Neuron (in vitro differentiated cells): ENCODE measurements around the gene NLRX1.
"Not testable (repeated sequence)": the region's sequence is repeated elsewhere in the genome, so short reads cannot be mapped to it uniquely, and the experiment has no call there.

Experiments
- H2AFZ ChIP-seq: one replicate; pipeline ENCODE4 v1.6.1; 2013; ENCODE audit warnings: low read depth, mild to moderate bottlenecking, inconsistent platforms, low read length, moderate library complexity
- H3K27me3 ChIP-seq: one replicate; pipeline ENCODE4 v1.6.1; 2013; ENCODE audit warnings: low read length; ENCODE audit not compliant: insufficient read depth
- H3K36me3 ChIP-seq: one replicate; pipeline ENCODE4 v1.6.1; 2013; ENCODE audit warnings: low read length; ENCODE audit not compliant: insufficient read depth
- H3K4me1 ChIP-seq: one replicate; pipeline ENCODE4 v1.6.1; 2013; ENCODE audit warnings: low read length; ENCODE audit not compliant: insufficient read depth
- H3K4me3 ChIP-seq: 2 replicates; pipeline ENCODE4 v1.5.1; 2013; ENCODE audit warnings: mild to moderate bottlenecking, low read length, moderate library complexity
- H3K9me3 ChIP-seq: one replicate; pipeline ENCODE4 v1.6.1; 2013; ENCODE audit warnings: low read length

NLRX1 gene

DNA sequence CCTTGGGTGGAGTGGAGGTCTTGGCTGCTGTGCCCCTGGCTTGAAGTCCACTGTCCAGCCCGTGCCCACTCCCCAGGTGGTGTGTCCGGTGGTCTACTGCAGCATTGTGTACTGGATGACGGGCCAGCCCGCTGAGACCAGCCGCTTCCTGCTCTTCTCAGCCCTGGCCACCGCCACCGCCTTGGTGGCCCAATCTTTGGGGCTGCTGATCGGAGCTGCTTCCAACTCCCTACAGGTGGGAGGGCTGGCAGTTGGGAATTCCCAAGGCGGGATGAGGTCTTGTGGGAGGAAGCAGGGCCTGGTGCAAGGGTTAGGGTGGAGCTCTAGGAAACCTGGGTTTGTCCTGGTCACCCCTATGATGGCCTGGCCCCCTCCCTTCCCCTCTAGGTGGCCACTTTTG is 8.4 kb upstream of the NLRX1 start:
- H3K27me3 ChIP-seq, result peaks cover 31% of the 10 kb centered on the region
- H3K4me3 ChIP-seq, result no peak overlapping the region
- no peak overlapping the region for H2AFZ ChIP-seq
- no peaks in the 10 kb centered on the region for H3K36me3 ChIP-seq
- no peaks in the 10 kb centered on the region for H3K4me1 ChIP-seq
- no peaks in the 10 kb centered on the region for H3K9me3 ChIP-seq

DNA sequence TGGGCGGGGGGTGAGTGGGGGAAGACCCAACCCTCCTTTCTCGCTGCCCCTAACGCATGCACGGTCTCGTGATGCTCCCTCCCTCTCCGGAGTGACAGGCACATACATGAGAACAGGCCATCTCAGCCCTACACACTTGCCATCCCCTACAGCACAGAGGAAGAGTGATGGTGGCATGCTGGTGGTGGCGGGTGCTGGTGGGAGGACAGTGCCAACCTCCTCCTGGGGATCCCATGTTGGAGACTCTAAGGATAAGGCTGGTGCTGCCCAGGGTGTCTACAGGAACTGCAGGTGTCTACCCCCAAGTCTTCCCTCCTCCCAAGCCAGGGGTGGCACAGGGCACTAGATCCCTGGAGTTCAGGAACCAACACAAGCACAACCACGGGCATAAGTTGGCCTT is 6.7 kb upstream of the NLRX1 start:
- peaks cover 27% of the 10 kb centered on the region for H3K27me3 ChIP-seq
- no peaks in the 10 kb centered on the region for H3K36me3 ChIP-seq
- H3K4me1 ChIP-seq, result no peaks in the 10 kb centered on the region

DNA sequence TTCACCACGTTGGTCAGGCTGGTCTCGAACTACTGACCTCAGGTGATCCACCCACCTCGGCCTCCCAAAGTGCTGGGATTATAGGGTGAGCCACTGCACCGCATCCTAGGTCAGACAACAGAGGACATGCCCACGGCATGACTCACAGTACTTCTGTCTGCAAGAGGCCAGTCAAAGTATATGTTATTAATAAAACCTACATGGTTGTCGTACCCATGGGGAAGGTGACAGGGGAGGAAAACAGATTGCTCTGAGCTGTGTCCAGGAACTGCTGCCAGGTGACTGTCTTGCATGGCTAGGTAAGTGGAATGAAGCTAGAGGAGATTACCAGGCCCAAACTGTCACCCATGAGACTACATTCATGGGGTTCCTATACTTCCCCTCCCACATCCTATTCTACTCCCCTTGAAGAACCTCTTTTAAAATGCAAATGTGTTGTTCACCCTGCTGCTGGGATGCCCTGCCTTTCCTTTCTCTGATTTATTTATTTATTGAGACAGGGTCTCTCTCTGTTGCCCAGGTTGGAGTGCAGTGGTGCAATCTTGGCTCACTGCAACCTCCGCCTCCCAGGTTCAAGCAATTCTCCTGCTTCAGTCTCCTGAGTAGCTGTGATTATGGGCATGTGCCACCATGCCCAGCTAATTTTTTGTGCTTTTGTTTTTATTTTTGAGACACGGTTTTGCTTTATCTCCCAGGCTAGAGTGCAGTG is 2.0 kb upstream of the NLRX1 start:
- no peaks in the 10 kb centered on the region for H3K4me1 ChIP-seq
- peaks cover 17% of the 10 kb centered on the region for H3K27me3 ChIP-seq
- H3K9me3 ChIP-seq, result no peaks in the 10 kb centered on the region
- H2AFZ ChIP-seq, result no peak overlapping the region
- H3K36me3 ChIP-seq, result no peaks in the 10 kb centered on the region
- H3K4me3 ChIP-seq, result no peak overlapping the region

More for the DNA sequence above, 6.7 kb upstream of the NLRX1 start:
- Histone ChIP-seq H2AFZ (no peak overlapping the region), H3K9me3 (no peaks in the 10 kb centered on the region), H3K4me3 (no peak overlapping the region)

DNA sequence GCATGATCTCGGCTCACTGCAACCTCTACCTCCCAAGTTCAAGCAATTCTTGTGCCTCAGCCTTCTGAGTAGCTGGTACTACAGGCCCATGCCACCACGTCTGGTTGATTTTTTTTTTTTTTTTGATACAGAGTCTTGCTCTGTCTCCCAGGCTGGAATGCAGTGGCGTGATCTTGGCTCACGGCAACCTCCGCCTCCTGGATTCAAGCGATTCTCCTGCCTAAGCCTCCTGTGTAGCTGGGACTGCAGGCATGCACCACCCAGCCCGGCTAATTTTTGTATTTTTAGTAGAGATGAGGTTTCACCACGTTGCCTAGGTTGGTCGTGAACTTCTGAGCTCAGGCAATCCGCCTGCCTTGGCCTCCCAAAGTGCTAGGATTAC is 1.5 kb upstream of the NLRX1 start:
- not testable (repeated sequence) for H3K9me3 ChIP-seq, H2AFZ ChIP-seq, H3K4me1 ChIP-seq, H3K36me3 ChIP-seq, H3K4me3 ChIP-seq
- H3K27me3 ChIP-seq, result peaks cover 13% of the 10 kb centered on the region

DNA sequence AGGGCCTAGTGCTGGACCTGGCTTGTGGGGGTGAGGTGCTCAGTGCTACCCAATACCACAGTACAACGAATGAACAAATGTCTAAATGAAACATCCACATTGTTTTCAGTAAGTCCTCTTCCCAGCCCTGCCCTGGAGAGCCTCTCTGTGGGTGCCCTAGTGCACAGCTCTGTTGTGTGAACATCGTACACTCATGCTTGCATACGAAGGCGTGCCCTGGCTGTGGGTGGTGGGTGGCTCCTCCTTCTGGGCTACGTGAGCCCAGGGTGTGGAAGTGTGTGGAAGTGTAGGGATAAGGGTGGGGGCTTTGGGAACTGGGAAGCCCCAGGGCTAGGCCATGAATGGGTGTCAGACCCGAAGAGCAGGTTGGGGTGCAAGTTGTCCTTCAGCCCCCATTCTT is 592 bp upstream of the NLRX1 start:
- no peak overlapping the region for H2AFZ ChIP-seq
- peaks cover 13% of the 10 kb centered on the region for H3K27me3 ChIP-seq
- no peaks in the 10 kb centered on the region for H3K4me1 ChIP-seq
- no peaks in the 10 kb centered on the region for H3K36me3 ChIP-seq
- no peaks in the 10 kb centered on the region for H3K9me3 ChIP-seq
- no peak overlapping the region for H3K4me3 ChIP-seq

DNA sequence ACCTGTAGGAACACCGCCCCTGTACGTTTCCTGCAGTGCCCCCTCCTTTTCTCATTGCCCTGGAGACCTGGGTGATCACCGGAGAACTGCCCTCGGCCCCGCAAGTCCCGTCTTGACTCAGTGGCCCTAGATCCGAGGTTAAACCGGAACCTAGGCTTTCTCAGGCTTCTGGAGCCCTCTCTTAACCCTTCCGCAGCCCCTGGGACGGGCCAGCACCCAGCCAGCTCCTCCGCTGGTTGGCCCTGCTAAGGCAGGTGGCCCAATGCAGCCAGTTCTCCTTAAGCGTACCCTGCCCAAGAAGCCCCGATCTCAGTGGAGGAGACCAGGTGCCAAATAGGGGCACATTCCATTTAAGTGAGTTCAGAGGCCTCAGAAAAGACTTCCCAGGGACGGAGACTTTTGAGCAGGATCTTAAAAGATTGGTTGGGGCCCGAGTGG is 776 bp downstream of the NLRX1 start:
- H2AFZ ChIP-seq, result peak overlapping the region; percentile 49
- H3K9me3 ChIP-seq, result no peaks in the 10 kb centered on the region
- H3K4me3 ChIP-seq, result peak overlapping the region; percentile 25
- no peaks in the 10 kb centered on the region for H3K36me3 ChIP-seq
- peaks cover 13% of the 10 kb centered on the region for H3K27me3 ChIP-seq
- no peaks in the 10 kb centered on the region for H3K4me1 ChIP-seq

DNA sequence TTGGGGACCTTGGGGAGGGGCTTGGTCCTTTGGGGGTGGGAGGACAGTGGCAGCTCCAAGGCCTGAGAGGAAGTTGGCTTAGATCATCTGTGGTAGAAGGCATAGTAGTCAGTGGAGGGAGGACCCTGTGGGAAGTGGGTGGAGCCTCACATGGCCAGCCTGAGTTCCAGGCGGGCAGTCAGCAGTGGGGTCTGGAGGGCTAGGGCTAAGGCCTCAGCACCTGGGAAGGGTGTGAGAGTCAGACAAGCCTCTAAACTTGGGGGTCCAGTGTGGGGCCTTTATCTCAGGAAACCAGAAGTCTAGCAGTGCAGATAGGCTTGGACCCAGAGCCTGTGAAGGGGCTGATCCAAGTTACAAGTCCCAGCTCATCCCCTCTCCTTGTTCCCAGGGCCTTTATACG is 4.0 kb downstream of the NLRX1 start:
- Histone ChIP-seq H3K27me3 (peaks cover 12% of the 10 kb centered on the region), H3K4me1 (peaks cover under 1% of the 10 kb centered on the region), H2AFZ (no peak overlapping the region), H3K36me3 (no peaks in the 10 kb centered on the region), H3K9me3 (no peaks in the 10 kb centered on the region), H3K4me3 (no peak overlapping the region)

DNA sequence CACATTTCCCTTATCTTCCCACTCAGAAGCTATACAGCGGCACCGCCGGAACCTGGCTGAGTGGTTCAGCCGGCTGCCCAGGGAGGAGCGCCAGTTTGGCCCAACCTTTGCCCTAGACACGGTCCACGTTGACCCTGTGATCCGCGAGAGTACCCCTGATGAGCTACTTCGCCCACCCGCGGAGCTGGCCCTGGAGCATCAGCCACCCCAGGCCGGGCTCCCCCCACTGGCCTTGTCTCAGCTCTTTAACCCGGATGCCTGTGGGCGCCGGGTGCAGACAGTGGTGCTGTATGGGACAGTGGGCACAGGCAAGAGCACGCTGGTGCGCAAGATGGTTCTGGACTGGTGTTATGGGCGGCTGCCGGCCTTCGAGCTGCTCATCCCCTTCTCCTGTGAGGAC is 4.9 kb downstream of the NLRX1 start:
- Histone ChIP-seq H2AFZ (no peak overlapping the region), H3K4me3 (no peak overlapping the region)

DNA sequence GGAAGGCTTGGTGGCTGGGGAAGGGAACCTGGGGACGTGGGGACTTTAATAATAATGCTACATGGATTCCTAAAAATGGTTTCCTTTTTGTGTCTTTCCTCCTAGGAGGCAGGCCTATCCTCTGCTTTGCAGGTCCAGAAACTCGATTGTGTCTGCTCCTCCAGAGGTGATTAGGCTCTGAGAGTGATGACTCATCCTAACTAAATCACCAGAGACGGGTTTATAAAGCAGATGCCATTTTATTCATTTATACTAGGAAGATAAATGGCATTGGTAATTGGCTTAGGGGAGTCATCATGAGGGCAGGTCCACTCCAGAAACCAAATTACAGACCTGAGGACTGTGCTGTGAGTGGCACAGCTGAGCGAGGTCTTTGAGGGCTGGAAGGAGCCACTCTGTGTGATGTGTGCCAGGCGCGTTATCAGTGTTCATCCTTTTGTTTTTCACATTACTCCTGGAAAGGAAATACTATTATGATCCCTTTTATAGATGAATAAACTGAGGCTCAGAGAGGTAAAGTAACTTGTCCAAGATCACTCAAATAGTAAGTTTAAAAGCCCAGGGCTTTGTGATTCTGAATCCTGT is 7.1 kb downstream of the NLRX1 start:
- H3K36me3 ChIP-seq, result no peaks in the 10 kb centered on the region
- no peak overlapping the region for H3K4me3 ChIP-seq
- peaks cover 8% of the 10 kb centered on the region for H3K4me1 ChIP-seq
- H3K27me3 ChIP-seq, result no peaks in the 10 kb centered on the region
- no peak overlapping the region for H2AFZ ChIP-seq
- H3K9me3 ChIP-seq, result no peaks in the 10 kb centered on the region

More for the DNA sequence above, 4.9 kb downstream of the NLRX1 start:
- Histone ChIP-seq H3K36me3 (no peaks in the 10 kb centered on the region), H3K4me1 (peaks cover 8% of the 10 kb centered on the region), H3K9me3 (no peaks in the 10 kb centered on the region), H3K27me3 (peaks cover 7% of the 10 kb centered on the region)

DNA sequence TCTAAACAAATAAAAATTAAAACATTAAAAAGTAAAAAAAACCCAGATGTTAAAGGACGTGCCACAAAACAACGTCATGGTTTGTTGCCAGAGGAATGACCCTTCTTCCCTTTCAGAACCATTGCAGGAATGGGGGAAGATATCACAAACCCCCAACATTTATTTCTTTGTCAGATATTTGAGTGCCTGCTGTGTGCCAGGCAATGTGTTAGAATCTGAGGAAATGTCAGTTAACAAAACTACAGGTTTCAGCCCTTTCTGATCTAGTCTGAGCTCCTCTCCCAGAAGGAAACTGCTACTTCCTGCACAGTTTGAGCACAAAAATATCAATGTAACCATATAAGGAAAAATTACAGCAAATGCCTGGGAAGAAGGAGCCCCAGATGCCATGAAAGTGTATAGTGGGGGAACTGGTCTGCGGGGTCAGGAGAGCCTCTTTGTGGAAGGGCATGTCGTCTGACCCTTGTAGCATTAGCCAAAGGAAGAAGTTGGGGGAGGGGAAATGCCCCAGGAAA is 9.7 kb downstream of the NLRX1 start:
- peaks cover 8% of the 10 kb centered on the region for H3K4me1 ChIP-seq
- no peaks in the 10 kb centered on the region for H3K36me3 ChIP-seq
- H3K27me3 ChIP-seq, result no peaks in the 10 kb centered on the region
- no peak overlapping the region for H2AFZ ChIP-seq
- H3K9me3 ChIP-seq, result no peaks in the 10 kb centered on the region
- H3K4me3 ChIP-seq, result no peak overlapping the region

DNA sequence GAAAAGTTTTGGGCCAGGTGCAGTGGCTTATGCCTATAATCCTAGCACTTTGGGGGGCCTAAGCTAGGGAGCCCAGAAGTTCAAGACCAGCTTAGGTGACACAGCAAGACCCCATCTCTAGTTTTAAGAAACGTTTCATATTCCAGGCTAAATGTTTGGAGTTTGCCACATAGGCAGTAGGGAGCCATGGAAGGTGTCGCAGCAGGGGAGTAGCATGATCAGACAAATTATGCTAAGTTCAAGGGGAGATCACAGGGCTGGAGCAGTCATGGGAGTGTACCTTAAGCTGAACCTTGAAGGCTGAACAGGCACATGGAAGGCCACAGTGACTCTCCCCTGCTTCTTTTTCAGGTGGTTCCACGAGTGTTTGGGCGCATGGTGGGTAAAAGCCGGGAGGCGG is 10.8 kb downstream of the NLRX1 start:
- no peaks in the 10 kb centered on the region for H3K36me3 ChIP-seq
- H3K4me1 ChIP-seq, result peaks cover 8% of the 10 kb centered on the region
- no peaks in the 10 kb centered on the region for H3K9me3 ChIP-seq
- no peak overlapping the region for H3K4me3 ChIP-seq
- no peaks in the 10 kb centered on the region for H3K27me3 ChIP-seq
- H2AFZ ChIP-seq, result no peak overlapping the region

DNA sequence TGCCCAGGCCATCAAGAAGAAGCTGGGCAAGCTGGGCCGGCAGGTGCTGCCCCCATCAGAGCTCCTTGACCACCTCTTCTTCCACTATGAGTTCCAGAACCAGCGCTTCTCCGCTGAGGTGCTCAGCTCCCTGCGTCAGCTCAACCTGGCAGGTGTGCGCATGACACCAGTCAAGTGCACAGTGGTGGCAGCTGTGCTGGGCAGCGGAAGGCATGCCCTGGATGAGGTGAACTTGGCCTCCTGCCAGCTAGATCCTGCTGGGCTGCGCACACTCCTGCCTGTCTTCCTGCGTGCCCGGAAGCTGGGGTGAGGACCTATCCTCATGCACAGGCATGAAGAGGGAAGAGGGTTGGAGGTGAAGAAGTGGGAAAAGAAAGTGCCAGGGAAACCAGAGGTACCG is 11.5 kb downstream of the NLRX1 start:
- Histone ChIP-seq H3K36me3 (no peaks in the 10 kb centered on the region), H3K4me1 (peaks cover 8% of the 10 kb centered on the region), H2AFZ (no peak overlapping the region), H3K9me3 (no peaks in the 10 kb centered on the region), H3K4me3 (no peak overlapping the region), H3K27me3 (no peaks in the 10 kb centered on the region)

DNA sequence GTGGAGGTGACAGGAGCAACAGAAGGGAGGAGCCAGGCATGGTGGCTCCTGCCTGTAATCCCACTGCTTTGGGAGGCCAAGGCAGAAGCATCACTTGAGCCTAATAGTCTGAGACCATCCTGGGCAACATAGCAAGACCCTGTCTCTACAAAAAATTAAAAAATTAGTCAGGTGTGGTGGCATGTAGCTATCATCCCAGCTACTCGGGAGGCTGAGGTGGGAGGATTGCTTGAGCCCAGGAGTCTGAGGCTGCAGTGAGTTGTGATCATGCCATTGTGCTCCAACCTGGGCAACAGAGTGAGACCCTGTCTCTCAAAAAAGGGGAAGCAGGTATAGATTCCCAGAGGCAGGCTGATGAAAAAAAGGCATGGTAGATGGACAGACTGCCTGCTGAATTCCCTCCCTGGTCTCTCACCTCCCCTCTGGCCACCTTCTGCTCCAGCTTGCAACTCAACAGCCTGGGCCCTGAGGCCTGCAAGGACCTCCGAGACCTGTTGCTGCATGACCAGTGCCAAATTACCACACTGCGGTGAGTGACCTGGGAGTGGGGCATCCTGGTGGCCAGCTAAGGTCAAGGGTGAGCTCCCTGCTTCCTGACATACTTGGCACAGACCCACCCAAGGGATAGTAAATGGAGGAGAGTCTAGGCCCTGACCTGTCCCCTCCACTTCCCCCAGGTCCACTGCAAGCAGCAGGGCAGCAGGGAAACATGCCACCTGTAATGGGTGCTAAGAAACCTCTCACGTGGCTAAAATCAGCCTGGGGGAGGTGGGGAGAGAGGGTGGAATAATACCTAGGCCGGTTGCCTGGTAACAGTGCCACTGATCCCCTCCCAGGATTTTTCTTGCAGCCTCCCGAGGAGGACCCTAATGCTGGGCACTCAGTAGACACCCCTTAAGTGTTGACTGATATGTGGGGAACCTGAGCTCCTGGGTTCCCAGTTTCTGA is 12.5 kb downstream of the NLRX1 start:
- Histone ChIP-seq H3K4me1 (peaks cover 8% of the 10 kb centered on the region), H2AFZ (no peak overlapping the region), H3K9me3 (no peaks in the 10 kb centered on the region), H3K27me3 (no peaks in the 10 kb centered on the region), H3K4me3 (no peak overlapping the region), H3K36me3 (no peaks in the 10 kb centered on the region)
